HEK293T (cell line): Measurements from ENCODE around the gene ESPN.
"Not testable (repeated sequence)": the region's sequence is repeated elsewhere in the genome, so short reads cannot be mapped to it uniquely, and the experiment has no call there.

Source experiments
- CTCF ChIA-PET: fragments of 350-600 bp; formaldehyde crosslinking; extraction: SDS; loops from one replicate; lab custom pipeline; 2021; ENCODE audit warnings: antibody characterized with exemption, inconsistent platforms; lab: Yijun Ruan, JAX
- POLR2A ChIA-PET: fragments of 350-600 bp; formaldehyde crosslinking; extraction: SDS; loops from one replicate; lab custom pipeline; 2020; ENCODE audit warnings: antibody characterized with exemption, inconsistent platforms; lab: Yijun Ruan, JAX
- DNase-seq: peaks from one replicate; pipeline ENCODE4 v3.0.0; 2012; ENCODE audit warnings: mixed read lengths; ENCODE audit errors: extremely low spot score
- ARNT ChIP-seq: fragments of 450-650 bp; IDR thresholded peaks from 2 replicates; pipeline ENCODE4 v1.6.1; 2017; ENCODE audit warnings: mild to moderate bottlenecking
- CTBP1 ChIP-seq: fragments of 450-650 bp; IDR thresholded peaks from 2 replicates; pipeline ENCODE4 v1.6.1; 2016; ENCODE audit warnings: borderline replicate concordance
- ELF4 ChIP-seq: fragments of 450-650 bp; IDR thresholded peaks from 2 replicates; pipeline ENCODE4 v1.6.1; 2017; ENCODE audit warnings: antibody characterized with exemption
- FOXA1 ChIP-seq: fragments of 450-650 bp; IDR thresholded peaks from 2 replicates; pipeline ENCODE4 v1.6.1; 2016; ENCODE audit warnings: mild to moderate bottlenecking
- FOXK2 ChIP-seq: fragments of 450-650 bp; IDR thresholded peaks from 2 replicates; pipeline ENCODE4 v1.6.1; 2016; ENCODE audit warnings: mild to moderate bottlenecking
- FOXM1 ChIP-seq: fragments of 450-650 bp; IDR thresholded peaks from 2 replicates; pipeline ENCODE4 v1.6.1; 2017; ENCODE audit warnings: mild to moderate bottlenecking, borderline replicate concordance
- HDGF ChIP-seq: fragments of 450-650 bp; IDR thresholded peaks from 2 replicates; pipeline ENCODE4 v1.6.1; 2017; ENCODE audit warnings: antibody characterized with exemption, borderline replicate concordance
- L3MBTL2 ChIP-seq: fragments of 450-650 bp; conservative IDR thresholded peaks from 2 replicates; pipeline ENCODE4 v1.6.1; 2016; ENCODE audit warnings: mild to moderate bottlenecking
- LEF1 ChIP-seq: fragments of 450-650 bp; IDR thresholded peaks from 2 replicates; pipeline ENCODE4 v1.6.1; 2017; ENCODE audit warnings: mild to moderate bottlenecking, borderline replicate concordance
- NFRKB ChIP-seq: fragments of 450-650 bp; IDR thresholded peaks from 2 replicates; pipeline ENCODE4 v1.6.1; 2016; ENCODE audit warnings: mild to moderate bottlenecking, moderate library complexity
- SP1 ChIP-seq: fragments of 450-650 bp; IDR thresholded peaks from 2 replicates; pipeline ENCODE4 v1.6.1; 2017
- SUZ12 ChIP-seq: fragments of 450-650 bp; IDR thresholded peaks from 2 replicates; pipeline ENCODE4 v1.6.1; 2016; ENCODE audit warnings: mild to moderate bottlenecking
- TARDBP ChIP-seq: fragments of 450-650 bp; IDR thresholded peaks from 2 replicates; pipeline ENCODE4 v1.6.1; 2016
- ZNF384 ChIP-seq: fragments of 450-650 bp; IDR thresholded peaks from 2 replicates; pipeline ENCODE4 v1.6.1; 2016
- TF ChIP-seq, protein P1 (sequence below): fragments of 450-650 bp; IDR thresholded peaks from 2 replicates; pipeline ENCODE4 v1.6.1; 2016

The ESPN gene

DNA sequence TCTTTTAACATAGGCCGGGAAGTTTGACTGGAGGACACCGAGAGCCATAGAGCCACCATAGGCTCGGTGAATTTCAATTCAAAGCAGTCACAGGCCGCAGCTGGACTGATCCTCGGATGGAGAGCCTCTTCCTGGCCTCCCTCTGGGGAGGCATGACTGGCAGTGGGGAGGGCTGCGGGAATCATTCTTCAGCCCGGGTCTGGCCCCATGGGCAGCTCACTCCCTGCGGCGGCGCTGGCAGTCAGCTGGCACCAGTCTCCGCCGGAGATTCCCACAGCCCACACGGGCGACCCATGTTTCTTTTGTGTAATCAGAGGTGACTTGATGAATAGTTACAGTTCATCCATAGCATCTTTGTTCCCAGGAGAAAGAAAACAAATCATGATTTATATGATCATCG lies 10.6 kb downstream of the ESPN start:
- ChIA-PET CTCF (interaction anchor here (0.7 to 1.7 kb wide), 2 partner anchors 12 to 90 kb away, joined by 3 read pairs; no protein-coding TSS in a partner anchor), POLR2A (no interaction called here)
- DNase-seq = no peak
- no peak for TF ChIP-seq FOXK2
- TF ChIP-seq HDGF = no peak
- no peak for TF ChIP-seq ELF4
- no peak for TF ChIP-seq FOXM1
- no peak for TF ChIP-seq NFRKB
- no peak for TF ChIP-seq ZNF384
- TF ChIP-seq CTBP1 = no peak
- no peak for TF ChIP-seq TARDBP
- TF ChIP-seq, protein P1, sequence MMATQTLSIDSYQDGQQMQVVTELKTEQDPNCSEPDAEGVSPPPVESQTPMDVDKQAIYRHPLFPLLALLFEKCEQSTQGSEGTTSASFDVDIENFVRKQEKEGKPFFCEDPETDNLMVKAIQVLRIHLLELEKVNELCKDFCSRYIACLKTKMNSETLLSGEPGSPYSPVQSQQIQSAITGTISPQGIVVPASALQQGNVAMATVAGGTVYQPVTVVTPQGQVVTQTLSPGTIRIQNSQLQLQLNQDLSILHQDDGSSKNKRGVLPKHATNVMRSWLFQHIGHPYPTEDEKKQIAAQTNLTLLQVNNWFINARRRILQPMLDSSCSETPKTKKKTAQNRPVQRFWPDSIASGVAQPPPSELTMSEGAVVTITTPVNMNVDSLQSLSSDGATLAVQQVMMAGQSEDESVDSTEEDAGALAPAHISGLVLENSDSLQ = no peak
- TF ChIP-seq FOXA1 = no peak

DNA sequence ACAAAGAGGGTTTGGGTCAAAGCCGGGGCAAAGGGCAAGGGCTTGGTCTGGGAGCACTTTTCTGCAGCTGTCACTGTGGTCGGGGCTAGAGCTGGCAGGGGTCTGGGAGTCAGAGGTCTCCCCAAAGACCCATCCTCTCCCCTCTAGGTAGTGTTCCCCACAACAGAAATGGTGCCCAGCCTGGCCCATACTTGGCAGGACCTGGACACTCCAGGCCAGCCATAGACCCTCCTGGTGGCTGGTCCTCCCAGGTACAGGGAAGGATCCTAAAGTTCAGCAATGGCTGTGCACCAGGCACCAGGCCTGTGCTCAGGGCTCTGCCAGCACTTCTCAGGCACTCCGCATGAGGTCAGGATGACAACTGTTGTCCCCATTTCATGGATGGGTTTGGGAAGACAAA lies 11.0 kb downstream of the ESPN start:
- no peak for TF ChIP-seq SP1
- TF ChIP-seq L3MBTL2 = no peak
- TF ChIP-seq TARDBP = no peak
- TF ChIP-seq FOXM1 = no peak
- TF ChIP-seq ARNT = no peak
- TF ChIP-seq ELF4 = no peak
- TF ChIP-seq CTBP1 = no peak
- TF ChIP-seq FOXK2 = no peak
- TF ChIP-seq SUZ12 = no peak
- no peak for TF ChIP-seq HDGF
- ChIA-PET CTCF (interaction anchor here (1.7 kb wide), 1 partner anchor 12 kb away, joined by 3 read pairs; no protein-coding TSS in a partner anchor), POLR2A (no interaction called here)
- DNase-seq = no peak

DNA sequence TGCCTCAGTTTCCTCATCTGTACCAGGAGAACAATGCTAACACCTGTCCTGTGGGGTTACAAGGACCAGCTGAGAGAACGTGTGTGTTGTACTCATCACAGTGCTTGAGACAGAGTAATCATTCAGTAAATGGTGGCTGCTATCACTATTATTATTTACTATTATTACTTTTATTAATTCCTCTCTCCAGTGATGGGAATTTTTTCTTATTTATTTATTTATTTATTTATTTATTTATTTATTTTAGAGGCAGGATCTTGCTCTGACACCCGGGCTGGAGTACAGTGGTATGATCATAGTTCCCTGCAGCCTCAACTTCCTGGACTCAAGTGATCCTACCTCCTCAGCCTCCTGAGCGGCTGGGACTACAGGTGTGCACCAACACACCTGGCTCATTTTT lies 11.7 kb downstream of the ESPN start:
- CTCF ChIA-PET = not testable (repeated sequence)

DNA sequence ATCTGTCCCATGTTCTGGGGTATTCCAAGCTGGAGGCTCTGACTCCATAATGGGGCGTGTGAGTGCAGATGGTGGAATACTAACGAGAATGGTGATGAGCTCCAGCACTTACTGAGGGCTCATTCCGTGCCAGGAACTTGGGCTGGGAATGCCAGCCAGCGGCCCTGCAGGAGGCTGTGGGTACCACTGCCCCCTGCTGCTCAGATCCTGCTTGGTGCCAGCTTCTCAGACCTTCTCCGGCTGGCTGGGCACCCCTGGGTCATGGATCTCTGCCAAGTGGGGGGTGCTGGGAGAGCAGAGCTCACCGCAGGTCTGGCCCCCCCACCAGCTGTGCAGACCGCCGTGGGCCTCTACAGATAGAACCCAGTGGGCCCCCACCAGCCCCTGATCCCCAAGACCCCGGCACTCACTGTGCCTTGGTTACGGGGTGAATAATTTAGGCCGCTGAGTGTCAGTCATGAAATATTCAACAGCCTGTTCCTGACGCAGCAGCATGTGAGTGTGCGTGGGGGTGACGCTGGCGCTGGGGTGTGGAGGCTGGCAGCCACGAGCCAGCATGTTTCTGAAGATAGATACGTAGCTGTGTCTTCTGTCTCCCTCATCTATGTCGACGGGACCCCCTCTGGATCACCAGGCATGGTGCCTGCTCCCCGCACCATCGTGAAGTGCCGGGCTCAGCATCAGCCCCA lies 12.6 kb downstream of the ESPN start:
- CTCF ChIA-PET = interaction anchor here (0.6 to 2.1 kb wide), 16 partner anchors 7 to 511 kb away, joined by 3 to 25 read pairs (median 4); partner anchors contain the start of genes HES2 and PLEKHG5
- DNase-seq, POLR2A ChIA-PET: not testable (repeated sequence)

More for the DNA sequence above, 11.7 kb downstream of the ESPN start:
- DNase-seq, POLR2A ChIA-PET: not testable (repeated sequence)

DNA sequence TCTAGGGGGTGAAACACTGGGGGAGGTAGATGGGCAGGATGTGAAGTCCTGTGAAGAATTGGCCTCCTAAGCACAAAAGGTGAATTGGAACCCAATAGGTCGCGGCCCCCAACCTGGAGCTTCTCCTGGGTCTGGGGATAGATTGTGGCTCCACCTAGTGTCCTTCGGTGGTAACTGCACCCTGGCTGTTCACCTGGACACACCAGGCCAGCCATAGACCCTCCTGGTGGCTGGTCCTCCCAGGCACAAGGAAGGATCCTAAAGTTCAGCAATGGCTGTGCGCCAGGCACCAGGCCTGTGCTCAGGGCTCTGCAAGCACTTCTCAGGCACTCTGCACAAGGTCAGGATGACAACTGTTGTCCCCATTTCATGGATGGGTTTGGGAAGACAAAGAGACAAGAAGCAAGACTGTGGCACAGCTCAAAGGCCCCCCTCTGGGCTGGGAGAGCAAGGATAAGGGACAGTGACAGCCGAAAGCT lies 13.5 kb downstream of the ESPN start:
- POLR2A ChIA-PET = no interaction called here
- DNase-seq = peak; percentile 85
- TF ChIP-seq TARDBP (no peak), FOXK2 (no peak), ARNT (no peak), FOXA1 (no peak), ELF4 (no peak), FOXM1 (no peak), SUZ12 (no peak), NFRKB (no peak), SP1 (no peak), HDGF (no peak), LEF1 (no peak), ZNF384 (no peak)
- TF ChIP-seq, protein P1 = no peak
- CTCF ChIA-PET = interaction anchor here (0.6 to 2.1 kb wide), 17 partner anchors 8 to 510 kb away, joined by 3 to 25 read pairs (median 4); partner anchors contain the start of genes HES2 and PLEKHG5

DNA sequence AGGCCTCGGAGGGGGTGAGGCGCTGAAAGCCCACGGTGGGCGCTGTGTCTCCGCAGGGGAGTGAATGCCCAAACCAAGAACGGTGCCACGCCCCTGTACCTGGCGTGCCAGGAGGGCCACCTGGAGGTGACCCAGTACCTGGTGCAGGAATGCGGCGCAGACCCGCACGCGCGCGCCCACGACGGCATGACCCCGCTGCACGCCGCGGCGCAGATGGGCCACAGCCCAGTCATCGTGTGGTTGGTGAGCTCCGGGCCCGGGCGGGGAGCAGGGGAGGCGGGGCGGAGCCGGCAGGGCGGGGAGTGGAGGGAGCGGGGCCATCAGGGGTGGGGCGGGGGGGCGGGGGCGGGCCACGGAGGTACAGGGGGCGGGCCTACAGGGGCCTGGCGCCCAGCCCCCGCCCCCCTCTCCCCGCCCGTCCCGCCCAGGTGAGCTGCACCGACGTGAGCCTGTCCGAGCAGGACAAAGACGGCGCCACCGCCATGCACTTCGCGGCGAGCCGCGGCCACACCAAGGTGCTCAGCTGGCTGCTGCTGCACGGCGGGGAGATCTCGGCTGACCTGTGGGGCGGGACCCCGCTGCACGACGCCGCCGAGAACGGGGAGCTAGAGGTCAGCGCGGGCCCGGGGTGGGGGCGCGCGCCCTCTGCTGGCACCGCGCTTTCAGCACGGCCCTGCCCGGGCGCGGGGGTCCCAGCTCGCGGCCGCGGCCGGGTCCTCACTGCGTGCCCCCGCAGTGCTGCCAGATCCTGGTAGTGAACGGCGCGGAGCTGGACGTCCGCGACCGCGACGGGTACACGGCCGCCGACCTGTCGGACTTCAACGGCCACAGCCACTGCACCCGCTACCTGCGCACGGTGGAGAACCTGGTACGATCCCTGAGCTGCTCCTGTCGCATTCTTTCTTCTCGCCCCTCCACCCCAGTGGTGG lies 15.9 kb downstream of the ESPN start:
- TF ChIP-seq ARNT (no peak), FOXM1 (no peak), ELF4 (no peak), FOXA1 (no peak), CTBP1 (no peak), SUZ12 (no peak), HDGF (no peak), LEF1 (no peak)
- CTCF ChIA-PET = interaction anchor here (0.6 to 1.4 kb wide), 8 partner anchors 8 to 92 kb away, joined by 3 to 5 read pairs (median 4); no protein-coding TSS in a partner anchor
- POLR2A ChIA-PET = no interaction called here
- peak; percentile 73 for DNase-seq

DNA sequence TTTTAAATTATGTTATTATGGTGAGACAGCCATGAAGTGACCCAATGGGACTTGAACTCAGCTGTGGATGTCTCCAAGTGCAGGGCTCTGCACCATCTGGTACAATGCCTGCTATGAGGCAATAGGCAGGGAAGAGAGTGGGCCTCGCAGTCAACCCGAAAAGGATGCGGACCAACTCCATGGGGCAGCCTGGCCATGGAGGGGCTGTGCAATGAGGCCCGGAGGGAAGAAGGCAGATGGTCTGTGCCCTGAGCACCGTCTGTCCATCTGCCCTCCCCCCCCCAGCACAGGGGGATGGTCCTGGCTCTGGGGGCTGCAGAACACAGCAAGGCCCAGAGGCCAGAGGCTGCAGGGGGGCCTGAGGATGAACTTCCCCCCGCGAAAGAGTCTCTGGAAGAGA lies 17.0 kb downstream of the ESPN start:
- no peak for TF ChIP-seq HDGF
- no peak for TF ChIP-seq ZNF384
- no peak for TF ChIP-seq NFRKB
- TF ChIP-seq L3MBTL2 = no peak
- no peak for TF ChIP-seq LEF1
- CTCF ChIA-PET = interaction anchor here (0.9 kb wide), 1 partner anchor 11 kb away, joined by 3 read pairs; no protein-coding TSS in a partner anchor
- DNase-seq = no peak
- POLR2A ChIA-PET = no interaction called here
